Uterus (tissue), 2 donors: ENCODE measurements around the gene MMP25.

ENCODE experiments used
- POLR2A ChIP-seq, 2 donors: fragments of 450-650 bp; IDR thresholded peaks; one replicate each; pipeline ENCODE4 v1.6.1; 2016; ENCODE audit warnings: antibody characterized with exemption in 2 of 2, mild to moderate bottlenecking in 1 of 2, moderate library complexity in 1 of 2
- TF ChIP-seq, protein P1 (sequence below), 4 experiments: fragments of 200-600 bp in 2 of 4; fragments of 450-650 bp in 2 of 4; sonication (generic) in 2 of 4; IDR thresholded peaks; one replicate each; pipeline ENCODE4 v1.5.1; 2016 to 2019; ENCODE audit warnings: antibody characterized with exemption in 4 of 4, mild to moderate bottlenecking in 2 of 4, moderate library complexity in 1 of 4

- TF ChIP-seq, protein P1, sequence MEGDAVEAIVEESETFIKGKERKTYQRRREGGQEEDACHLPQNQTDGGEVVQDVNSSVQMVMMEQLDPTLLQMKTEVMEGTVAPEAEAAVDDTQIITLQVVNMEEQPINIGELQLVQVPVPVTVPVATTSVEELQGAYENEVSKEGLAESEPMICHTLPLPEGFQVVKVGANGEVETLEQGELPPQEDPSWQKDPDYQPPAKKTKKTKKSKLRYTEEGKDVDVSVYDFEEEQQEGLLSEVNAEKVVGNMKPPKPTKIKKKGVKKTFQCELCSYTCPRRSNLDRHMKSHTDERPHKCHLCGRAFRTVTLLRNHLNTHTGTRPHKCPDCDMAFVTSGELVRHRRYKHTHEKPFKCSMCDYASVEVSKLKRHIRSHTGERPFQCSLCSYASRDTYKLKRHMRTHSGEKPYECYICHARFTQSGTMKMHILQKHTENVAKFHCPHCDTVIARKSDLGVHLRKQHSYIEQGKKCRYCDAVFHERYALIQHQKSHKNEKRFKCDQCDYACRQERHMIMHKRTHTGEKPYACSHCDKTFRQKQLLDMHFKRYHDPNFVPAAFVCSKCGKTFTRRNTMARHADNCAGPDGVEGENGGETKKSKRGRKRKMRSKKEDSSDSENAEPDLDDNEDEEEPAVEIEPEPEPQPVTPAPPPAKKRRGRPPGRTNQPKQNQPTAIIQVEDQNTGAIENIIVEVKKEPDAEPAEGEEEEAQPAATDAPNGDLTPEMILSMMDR (IDR thresholded peaks at IDR 0.05), result no peak
- no peak for TF ChIP-seq POLR2A (IDR thresholded peaks at IDR 0.05)
Measured at GRCh38 chr16:3062553-3062952, 16.2 kb downstream of the MMP25 start.
